ENCODE measurements around the gene HTRA3.

HTRA3 gene

GRCh38 chr4:8319061-8319460 lies 49.5 kb downstream of the HTRA3 start:
- peak overlapping the region; percentile 78 for H3K27ac ChIP-seq
- no peak for TF ChIP-seq CTCF (conservative IDR thresholded peaks at IDR 0.05)

GRCh38 chr4:8319731-8320385 lies 50.3 kb downstream of the HTRA3 start:
- peak overlapping the region; percentile 78 for H3K27ac ChIP-seq
- no peak for TF ChIP-seq CTCF (conservative IDR thresholded peaks at IDR 0.05)

- no peak for TF ChIP-seq CTCF (conservative IDR thresholded peaks at IDR 0.05)
- H3K27ac ChIP-seq: peak overlapping the region; percentile 78
These were observed 50.8 kb downstream of the HTRA3 start for GRCh38 chr4:8320386-8320750.

GRCh38 chr4:8321220-8321619 lies 51.7 kb downstream of the HTRA3 start:
- no peak for TF ChIP-seq CTCF (conservative IDR thresholded peaks at IDR 0.05)
- no peak overlapping the region for H3K27ac ChIP-seq

GRCh38 chr4:8321771-8322170 lies 52.2 kb downstream of the HTRA3 start:
- H3K27ac ChIP-seq: no peak overlapping the region
- TF ChIP-seq CTCF (conservative IDR thresholded peaks at IDR 0.05): no peak

GRCh38 chr4:8322794-8323704 lies 53.5 kb downstream of the HTRA3 start:
- H3K27ac ChIP-seq: no peak overlapping the region
- TF ChIP-seq CTCF (conservative IDR thresholded peaks at IDR 0.05): no peak

- no peak for TF ChIP-seq CTCF (conservative IDR thresholded peaks at IDR 0.05)
These were observed 54.5 kb downstream of the HTRA3 start for GRCh38 chr4:8323947-8324555.

More at GRCh38 chr4:8323947-8324555, 54.5 kb downstream of the HTRA3 start:
- H3K27ac ChIP-seq: no peak overlapping the region

Data from VCaP (cell line).